Measurements from ENCODE around the gene PBOV1. TPM values are rescaled to one million over a fixed set of nuclear protein-coding genes. Genes with fewer than 3 reads are reported as not detected.

PBOV1 gene
- total RNA-seq, 1 donor from 2014 or later = not detected

GRCh38 chr6:138229663-138230179 lies 11.4 kb upstream of the PBOV1 start:
- FAIRE-seq (no peak), DNase-seq (ENCODE audit: low read depth) (no peak)
- TF ChIP-seq CTCF (IDR thresholded peaks at IDR 0.05; ENCODE audit: insufficient read depth, low read length, severe bottlenecking) = no peak
- Histone ChIP-seq H3K4me3 (ENCODE audit: low read depth, low read length) (no peak overlapping the region), H3K36me3 (ENCODE audit: control insufficient read depth, insufficient read depth, low read length) (no peaks in the 10 kb centered on the region), H3K27me3 (ENCODE audit: control insufficient read depth, insufficient read depth, low read length) (no peaks in the 10 kb centered on the region)

GRCh38 chr6:138229072-138229471 lies 10.8 kb upstream of the PBOV1 start:
- DNase-seq (ENCODE audit: low read depth) (no peak), FAIRE-seq (no peak)
- no peak for TF ChIP-seq CTCF (IDR thresholded peaks at IDR 0.05; ENCODE audit: insufficient read depth, low read length, severe bottlenecking)
- H3K4me3 ChIP-seq (ENCODE audit: low read depth, low read length) = no peak overlapping the region
- H3K27me3 ChIP-seq (ENCODE audit: control insufficient read depth, insufficient read depth, low read length) = no peaks in the 10 kb centered on the region
- no peaks in the 10 kb centered on the region for H3K36me3 ChIP-seq (ENCODE audit: control insufficient read depth, insufficient read depth, low read length)

- DNase-seq (ENCODE audit: low read depth) (no peak), FAIRE-seq (no peak)
Observed at GRCh38 chr6:138227316-138227781, 9.1 kb upstream of the PBOV1 start.

GRCh38 chr6:138226700-138227315 lies 8.5 kb upstream of the PBOV1 start:
- Histone ChIP-seq H3K4me3 (ENCODE audit: low read depth, low read length) (no peak overlapping the region), H3K36me3 (ENCODE audit: control insufficient read depth, insufficient read depth, low read length) (no peaks in the 10 kb centered on the region), H3K27me3 (ENCODE audit: control insufficient read depth, insufficient read depth, low read length) (no peaks in the 10 kb centered on the region)
- no peak for FAIRE-seq
- no peak for TF ChIP-seq CTCF (IDR thresholded peaks at IDR 0.05; ENCODE audit: insufficient read depth, low read length, severe bottlenecking)
- DNase-seq (ENCODE audit: low read depth) = no peak

More at GRCh38 chr6:138227316-138227781, 9.1 kb upstream of the PBOV1 start:
- no peak overlapping the region for H3K4me3 ChIP-seq (ENCODE audit: low read depth, low read length)
- no peaks in the 10 kb centered on the region for H3K27me3 ChIP-seq (ENCODE audit: control insufficient read depth, insufficient read depth, low read length)
- TF ChIP-seq CTCF (IDR thresholded peaks at IDR 0.05; ENCODE audit: insufficient read depth, low read length, severe bottlenecking) = no peak
- H3K36me3 ChIP-seq (ENCODE audit: control insufficient read depth, insufficient read depth, low read length) = no peaks in the 10 kb centered on the region

- H3K27me3 ChIP-seq (ENCODE audit: control insufficient read depth, insufficient read depth, low read length) = no peaks in the 10 kb centered on the region
Observed at GRCh38 chr6:138225953-138226352, 7.7 kb upstream of the PBOV1 start.

More at GRCh38 chr6:138225953-138226352, 7.7 kb upstream of the PBOV1 start:
- peak; percentile 18 for FAIRE-seq
- no peak for TF ChIP-seq CTCF (IDR thresholded peaks at IDR 0.05; ENCODE audit: insufficient read depth, low read length, severe bottlenecking)
- no peak overlapping the region for H3K4me3 ChIP-seq (ENCODE audit: low read depth, low read length)
- H3K36me3 ChIP-seq (ENCODE audit: control insufficient read depth, insufficient read depth, low read length) = no peaks in the 10 kb centered on the region
- DNase-seq (ENCODE audit: low read depth) = no peak
